SJCRH30 (cell line): Measurements from ENCODE around the gene NAPB. TPM values are rescaled to one million over a fixed set of nuclear protein-coding genes. Genes with fewer than 3 reads are reported as not detected.

ENCODE experiments used
- total RNA-seq: library from RNA; depleted of rRNA; stranded (reverse); fragments of >200 nt; shearing (Covaris generic); gene quantifications from 2 replicates; pipeline ENCODE4 v1.2.3, GENCODE V29; 2014; rRNA removed

Gene NAPB
- total RNA-seq, 1 experiment from 2014 or later: 11.3 TPM

Other genes with a start within 250 kb of the NAPB start
- gene NXT1, start 70.7 kb downstream of the NAPB start, total RNA-seq: 85.9 and 90.7 TPM in 2 replicates
- 31.8 and 32.2 TPM in 2 replicates for gene GZF1, start 59.3 kb downstream of the NAPB start, total RNA-seq
- not detected in 2 replicates for gene CSTL1, start 18.2 kb upstream of the NAPB start, total RNA-seq
- not detected in 2 replicates for gene CST11, start 31.4 kb upstream of the NAPB start, total RNA-seq
- not detected in 2 replicates for gene CST8, start 69.6 kb upstream of the NAPB start, total RNA-seq
- not detected in 2 replicates for gene CST9L, start 147.0 kb upstream of the NAPB start, total RNA-seq
- gene CST9, start 184.4 kb upstream of the NAPB start, total RNA-seq: not detected in 2 replicates
- 67.6 and 70.8 TPM in 2 replicates for gene CST3, start 216.5 kb upstream of the NAPB start, total RNA-seq